DOHH2 (cell line): ENCODE data around the gene FAAP100.

ENCODE experiments used
- H3F3A ChIP-seq: fragments of 200-600 bp; sonication (generic), shearing (Covaris generic); 2 replicates; pipeline ENCODE4 v1.6.0; 2016; ENCODE audit warnings: antibody characterized with exemption, mild to moderate bottlenecking; ENCODE audit not compliant: control insufficient read depth, insufficient read depth
- H3K27ac ChIP-seq: fragments of 200-600 bp; sonication (generic); 2 replicates; pipeline ENCODE4 v1.5.1; 2014; ENCODE audit warnings: low read depth, mild to moderate bottlenecking, low read length, moderate library complexity
- H3K27me3 ChIP-seq: fragments of 200-600 bp; sonication (generic); 2 replicates; pipeline ENCODE4 v1.6.1; 2014; ENCODE audit warnings: mild to moderate bottlenecking, low read length, mixed read lengths; ENCODE audit not compliant: control insufficient read depth
- H3K36me3 ChIP-seq: fragments of 200-600 bp; sonication (generic); 2 replicates; pipeline ENCODE4 v1.6.1; 2014; ENCODE audit warnings: mild to moderate bottlenecking, low read length, moderate library complexity, mixed read lengths; ENCODE audit not compliant: control insufficient read depth
- H3K4me1 ChIP-seq: fragments of 200-600 bp; sonication (generic); 2 replicates; pipeline ENCODE4 v1.6.1; 2014; ENCODE audit warnings: mild to moderate bottlenecking, low read length, mixed read lengths; ENCODE audit not compliant: control insufficient read depth
- H3K4me2 ChIP-seq: fragments of 200-600 bp; sonication (generic); 2 replicates; pipeline ENCODE4 v1.6.0; 2014; ENCODE audit warnings: mild to moderate bottlenecking, low read length, moderate library complexity
- H3K4me3 ChIP-seq: fragments of 200-600 bp; sonication (generic); 2 replicates; pipeline ENCODE4 v1.5.1; 2014; ENCODE audit warnings: mild to moderate bottlenecking, low read length, mixed read lengths
- H3K79me2 ChIP-seq: fragments of 200-600 bp; sonication (generic); 2 replicates; pipeline ENCODE4 v1.6.1; 2014; ENCODE audit warnings: mild to moderate bottlenecking, low read length, mixed read lengths; ENCODE audit not compliant: control insufficient read depth
- H3K9me2 ChIP-seq: fragments of 200-600 bp; sonication (generic); replicated peaks from 2 replicates; pipeline ENCODE4 v1.6.1; 2014; ENCODE audit warnings: mild to moderate bottlenecking, low read length, mixed read lengths; ENCODE audit not compliant: control insufficient read depth
- H3K9me3 ChIP-seq: fragments of 200-600 bp; sonication (generic); 2 replicates; pipeline ENCODE4 v1.6.1; 2014; ENCODE audit warnings: antibody characterized with exemption, low read length, mixed read lengths; ENCODE audit not compliant: control insufficient read depth, insufficient read depth
- H4K20me1 ChIP-seq: fragments of 200-600 bp; sonication (generic); 2 replicates; pipeline ENCODE4 v1.6.0; 2014; ENCODE audit warnings: low read depth, mild to moderate bottlenecking, antibody characterized with exemption, low read length, moderate library complexity; ENCODE audit not compliant: control insufficient read depth, insufficient read depth
- CTCF ChIP-seq: fragments of 200-600 bp; sonication (generic); IDR thresholded peaks from one replicate; pipeline ENCODE4 v1.5.1; 2014; ENCODE audit warnings: antibody characterized with exemption, mild to moderate bottlenecking, low read depth, low read length; ENCODE audit not compliant: poor library complexity, severe bottlenecking
- EZH2phosphoT487 ChIP-seq: fragments of 200-600 bp; sonication (generic); IDR thresholded peaks from 2 replicates; pipeline ENCODE4 v1.6.1; 2017; ENCODE audit warnings: borderline replicate concordance, mild to moderate bottlenecking, antibody characterized with exemption, low read length, moderate library complexity, mixed read lengths

The FAAP100 gene

GRCh38 chr17:81508639-81509206 is 43.4 kb downstream of the FAAP100 start:
- H3K4me2 ChIP-seq: peak overlapping the region; percentile 91
- H3K9me3 ChIP-seq: no peaks in the 10 kb centered on the region
- no peak for TF ChIP-seq CTCF
- TF ChIP-seq EZH2phosphoT487: no peak
- H3K4me1 ChIP-seq: peaks cover 33% of the 10 kb centered on the region
- H4K20me1 ChIP-seq: peaks cover 31% of the 10 kb centered on the region
- H3K27ac ChIP-seq: no peak overlapping the region; the same call in 1 of the 2 replicates
- H3K4me3 ChIP-seq: peak overlapping the region; percentile 93
- H3K36me3 ChIP-seq: peaks cover 43% of the 10 kb centered on the region
- peaks cover 2% of the 10 kb centered on the region; the same call in 1 of the 2 replicates for H3K27me3 ChIP-seq
- H3K79me2 ChIP-seq: peaks cover 40% of the 10 kb centered on the region
- no peaks in the 10 kb centered on the region for H3K9me2 ChIP-seq
- peaks cover 54% of the 10 kb centered on the region for H3F3A ChIP-seq

- Histone ChIP-seq H3K9me2 (no peaks in the 10 kb centered on the region), H3K27ac (no peak overlapping the region), H3K36me3 (peaks cover under 1% of the 10 kb centered on the region), H3K79me2 (no peaks in the 10 kb centered on the region), H3K4me1 (peaks cover 1% of the 10 kb centered on the region), H4K20me1 (no peaks in the 10 kb centered on the region), H3F3A (peaks cover 13% of the 10 kb centered on the region), H3K4me2 (no peak overlapping the region), H3K4me3 (no peak overlapping the region), H3K9me3 (no peaks in the 10 kb centered on the region), H3K27me3 (peaks cover 13% of the 10 kb centered on the region)
- TF ChIP-seq EZH2phosphoT487 (no peak), CTCF (no peak)
These were observed 48.5 kb downstream of the FAAP100 start for GRCh38 chr17:81503619-81504018.

- Histone ChIP-seq H3K27ac (no peak overlapping the region), H3K9me3 (no peaks in the 10 kb centered on the region), H3K9me2 (no peaks in the 10 kb centered on the region), H3K4me3 (no peak overlapping the region), H3K36me3 (no peaks in the 10 kb centered on the region), H3K79me2 (no peaks in the 10 kb centered on the region), H3F3A (peaks cover 4% of the 10 kb centered on the region), H4K20me1 (no peaks in the 10 kb centered on the region), H3K27me3 (peaks cover 13% of the 10 kb centered on the region), H3K4me1 (no peaks in the 10 kb centered on the region), H3K4me2 (no peak overlapping the region)
- no peak for TF ChIP-seq CTCF
- TF ChIP-seq EZH2phosphoT487: no peak
These were observed 49.6 kb downstream of the FAAP100 start for GRCh38 chr17:81502471-81503017.
